Body of pancreas (tissue), 4 donors: Measurements from ENCODE around the gene ARHGDIB. TPM values are rescaled to one million over a fixed set of nuclear protein-coding genes. Genes with fewer than 3 reads are reported as not detected.
A peak's percentile ranks its signal among the peaks of the same experiment; 100 is the strongest.

ENCODE experiments used
- ATAC-seq: fragments of 150-250 bp; one replicate; pipeline ENCODE4 v1.9.1; 2016
- DNase-seq, 4 donors: peaks; one replicate each; pipeline ENCODE4 v3.0.0-alpha.2; 2019
- H3K27ac ChIP-seq, 4 donors: fragments of 200-600 bp; sonication (generic); 1 replicate in 3 of 4; 2 replicates in 1 of 4; pipeline versions ENCODE4 v1.5.1 to v1.6.1; 2016 to 2019; ENCODE audit warnings: mild to moderate bottlenecking in 1 of 4, mixed read lengths in 1 of 4, moderate library complexity in 1 of 4
- H3K27me3 ChIP-seq, 2 donors: fragments of 200-600 bp; sonication (generic); one replicate each; pipeline ENCODE4 v1.6.0; 2016; ENCODE audit warnings: mild to moderate bottlenecking in 1 of 2
- H3K36me3 ChIP-seq, 2 donors: fragments of 200-600 bp; sonication (generic); replicated peaks in 1 of 2; 2 replicates each; pipeline ENCODE4 v1.5.1; 2016; ENCODE audit warnings: low read depth in 2 of 2; ENCODE audit not compliant: insufficient read depth in 1 of 2
- H3K4me1 ChIP-seq: fragments of 200-600 bp; sonication (generic); one replicate; pipeline ENCODE4 v1.6.0; 2016
- H3K4me3 ChIP-seq, 2 donors: fragments of 200-600 bp; sonication (generic); 1 replicate in 1 of 2; 2 replicates in 1 of 2; pipeline ENCODE4 v1.5.1; 2016 to 2019
- H3K9me3 ChIP-seq, 3 donors: fragments of 200-600 bp; sonication (generic); 1 replicate in 2 of 3; 2 replicates in 1 of 3; pipeline ENCODE4 v1.5.1; 2016
- POLR2A ChIP-seq, 3 donors: fragments of 450-650 bp; IDR thresholded peaks; one replicate each; pipeline ENCODE4 v1.6.1; 2016; ENCODE audit warnings: antibody characterized with exemption in 3 of 3, mild to moderate bottlenecking in 2 of 3
- WGBS, 2 donors: methylation state at CpG; one replicate each; pipeline ENCODE4 v1.1.5; 2017; 5-methylcytosine and 5-hydroxymethylcytosine counted together
- intact Hi-C: fragments of 100-400 bp; cut with DNase I; formaldehyde crosslinking; loops from one replicate; pipeline ENCODE4 v1.15.1; 2023
- total RNA-seq, 2 donors: library from RNA; depleted of rRNA; stranded (reverse); fragments of >200 nt; gene quantifications; one replicate each; pipeline ENCODE4 v1.1.0, GENCODE V29; 2016
- TF ChIP-seq, protein P1 (sequence below), 7 experiments: fragments of 450-650 bp in 4 of 7; fragments of 200-600 bp in 3 of 7; sonication (generic) in 3 of 7; IDR thresholded peaks; one replicate each; pipeline ENCODE4 v1.5.1; 2016 to 2019; ENCODE audit warnings: antibody characterized with exemption in 7 of 7

The ARHGDIB gene
- total RNA-seq, 2 donors from 2014 or later: 19.8 to 36.6 TPM

GRCh38 chr12:14997998-14998397, 36.6 kb upstream of the ARHGDIB start:
- DNase-seq (no peak), ATAC-seq (no peak)
- Histone ChIP-seq H3K36me3 (no peaks in the 10 kb centered on the region), H3K4me1 (peaks cover 6% of the 10 kb centered on the region), H3K27ac (no peak overlapping the region), H3K4me3 (no peak overlapping the region), H3K27me3 (no peaks in the 10 kb centered on the region), H3K9me3 (no peaks in the 10 kb centered on the region)
- TF ChIP-seq POLR2A (IDR thresholded peaks at IDR 0.05): no peak
- TF ChIP-seq, protein P1, sequence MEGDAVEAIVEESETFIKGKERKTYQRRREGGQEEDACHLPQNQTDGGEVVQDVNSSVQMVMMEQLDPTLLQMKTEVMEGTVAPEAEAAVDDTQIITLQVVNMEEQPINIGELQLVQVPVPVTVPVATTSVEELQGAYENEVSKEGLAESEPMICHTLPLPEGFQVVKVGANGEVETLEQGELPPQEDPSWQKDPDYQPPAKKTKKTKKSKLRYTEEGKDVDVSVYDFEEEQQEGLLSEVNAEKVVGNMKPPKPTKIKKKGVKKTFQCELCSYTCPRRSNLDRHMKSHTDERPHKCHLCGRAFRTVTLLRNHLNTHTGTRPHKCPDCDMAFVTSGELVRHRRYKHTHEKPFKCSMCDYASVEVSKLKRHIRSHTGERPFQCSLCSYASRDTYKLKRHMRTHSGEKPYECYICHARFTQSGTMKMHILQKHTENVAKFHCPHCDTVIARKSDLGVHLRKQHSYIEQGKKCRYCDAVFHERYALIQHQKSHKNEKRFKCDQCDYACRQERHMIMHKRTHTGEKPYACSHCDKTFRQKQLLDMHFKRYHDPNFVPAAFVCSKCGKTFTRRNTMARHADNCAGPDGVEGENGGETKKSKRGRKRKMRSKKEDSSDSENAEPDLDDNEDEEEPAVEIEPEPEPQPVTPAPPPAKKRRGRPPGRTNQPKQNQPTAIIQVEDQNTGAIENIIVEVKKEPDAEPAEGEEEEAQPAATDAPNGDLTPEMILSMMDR (IDR thresholded peaks at IDR 0.05): no peak
- WGBS, 2 donors: 88 to 91% methylated on average over 3 of the region's 3 CpGs
- intact Hi-C loops: no loop called here

DNA sequence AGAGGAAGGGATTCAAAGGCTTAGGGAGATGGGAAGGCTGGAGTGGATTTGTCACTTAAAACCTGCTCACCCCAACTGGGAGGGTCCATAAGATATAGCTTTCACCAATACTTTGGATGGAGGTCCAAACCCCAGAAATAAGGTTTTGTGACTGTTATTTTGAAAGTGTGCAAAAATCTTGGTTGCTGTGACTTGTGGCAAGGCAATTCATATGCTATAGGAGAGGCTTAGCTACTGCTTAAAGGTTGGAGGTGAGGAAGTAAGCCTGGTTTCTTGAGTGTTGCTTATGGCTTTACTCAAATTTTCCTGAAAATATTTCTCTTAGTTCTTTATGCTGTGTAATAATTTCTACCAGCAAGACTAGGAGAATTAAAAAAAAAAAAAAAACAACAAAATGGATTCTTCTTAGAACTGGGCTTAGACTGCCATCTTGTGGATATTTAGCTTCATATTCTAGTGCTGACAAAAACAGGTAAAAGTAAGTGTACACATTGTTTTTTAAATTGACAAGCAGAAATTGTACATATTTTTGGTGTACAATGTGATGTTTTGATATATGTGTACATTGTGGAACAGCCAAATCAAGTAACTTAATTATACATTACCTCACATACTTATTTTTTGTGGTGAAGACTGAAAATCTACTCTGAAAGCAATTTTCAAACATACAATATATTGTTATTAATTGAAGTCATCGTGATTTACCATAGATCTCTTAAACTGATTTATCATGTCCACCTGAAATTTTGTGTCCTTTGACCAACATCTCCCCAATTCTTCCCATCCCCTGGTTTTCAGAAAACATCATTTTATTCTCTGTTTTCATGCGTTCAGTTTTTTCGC, 34.4 kb upstream of the ARHGDIB start:
- no peaks in the 10 kb centered on the region for H3K36me3 ChIP-seq
- ATAC-seq: peak; percentile 68
- intact Hi-C loops: no loop called here
- TF ChIP-seq, protein P1 (IDR thresholded peaks at IDR 0.05): peak; percentile 39 to 83 (median 71)
- no peak for TF ChIP-seq POLR2A (IDR thresholded peaks at IDR 0.05)
- no peaks in the 10 kb centered on the region for H3K9me3 ChIP-seq
- no peaks in the 10 kb centered on the region for H3K27me3 ChIP-seq
- no peak overlapping the region for H3K27ac ChIP-seq
- DNase-seq: no peak
- 79% methylated on average over 3 of the region's 3 CpGs for WGBS, 2 donors
- no peak overlapping the region for H3K4me3 ChIP-seq
- peaks cover 6% of the 10 kb centered on the region for H3K4me1 ChIP-seq

GRCh38 chr12:14994610-14995009, 33.2 kb upstream of the ARHGDIB start:
- no peak overlapping the region for H3K27ac ChIP-seq
- peaks cover 3% of the 10 kb centered on the region for H3K4me1 ChIP-seq
- intact Hi-C loops: no loop called here
- H3K9me3 ChIP-seq: no peaks in the 10 kb centered on the region
- TF ChIP-seq, protein P1 (IDR thresholded peaks at IDR 0.05): no peak
- no peak for TF ChIP-seq POLR2A (IDR thresholded peaks at IDR 0.05)
- no peak overlapping the region for H3K4me3 ChIP-seq
- ATAC-seq: no peak
- H3K27me3 ChIP-seq: no peaks in the 10 kb centered on the region
- no peaks in the 10 kb centered on the region for H3K36me3 ChIP-seq
- WGBS, 2 donors: 51 to 54% methylated on average over 3 of the region's 3 CpGs
- DNase-seq: no peak

DNA sequence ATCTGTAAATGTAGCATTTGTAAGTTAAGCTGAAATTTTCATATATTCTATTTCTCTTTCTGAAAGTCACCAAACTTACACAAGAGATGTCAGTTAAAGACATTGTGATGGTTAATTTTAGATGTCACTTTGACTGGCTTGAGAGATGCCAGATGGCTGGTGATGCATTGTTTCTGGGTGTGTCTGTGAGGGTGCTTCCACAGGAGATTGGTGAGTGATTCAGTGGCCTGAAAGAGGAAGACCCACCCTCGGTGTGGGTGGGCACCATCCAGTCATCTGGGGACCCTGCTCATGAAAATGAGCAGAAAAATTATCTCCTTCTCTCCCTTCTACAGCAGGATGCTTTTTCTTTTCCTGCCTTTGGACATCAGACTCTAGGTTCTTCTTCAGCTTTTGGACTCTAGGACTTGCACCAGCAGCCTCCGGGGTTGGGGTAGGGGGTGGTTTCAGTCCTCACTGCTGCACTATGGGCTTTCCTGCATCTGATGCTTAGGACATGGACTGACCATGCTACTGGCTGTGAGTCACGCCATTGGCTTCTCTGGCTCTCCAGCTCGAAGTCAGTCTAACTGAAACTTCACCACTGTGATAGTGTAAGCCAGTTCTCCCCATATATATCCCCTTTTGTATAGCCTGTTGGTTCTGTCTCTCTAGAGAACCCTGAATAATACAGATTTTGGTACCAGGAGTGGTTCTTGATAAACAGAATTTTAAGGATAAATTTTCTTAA, 32.3 kb upstream of the ARHGDIB start:
- no peak overlapping the region for H3K4me3 ChIP-seq
- H3K4me1 ChIP-seq: no peaks in the 10 kb centered on the region
- 54 to 56% methylated on average over 4 of the region's 4 CpGs for WGBS, 2 donors
- no peak overlapping the region for H3K27ac ChIP-seq
- H3K9me3 ChIP-seq: no peaks in the 10 kb centered on the region
- DNase-seq: no peak
- intact Hi-C loops: no loop called here
- ATAC-seq: no peak
- TF ChIP-seq POLR2A (IDR thresholded peaks at IDR 0.05): no peak
- TF ChIP-seq, protein P1 (IDR thresholded peaks at IDR 0.05): no peak
- H3K27me3 ChIP-seq: no peaks in the 10 kb centered on the region
- no peaks in the 10 kb centered on the region for H3K36me3 ChIP-seq
